Epithelial cell of proximal tubule (primary cell): Measurements from ENCODE around the gene RASAL3. TPM values are rescaled to one million over a fixed set of nuclear protein-coding genes. Genes with fewer than 3 reads are reported as not detected.

Source experiments
- DNase-seq: peaks from one replicate; pipeline ENCODE4 v3.0.0-alpha.2; 2011; ENCODE audit warnings: low read depth
- H3K4me3 ChIP-seq: 2 replicates; pipeline ENCODE4 v1.5.1; 2011; ENCODE audit warnings: low read depth, mild to moderate bottlenecking, low read length
- CTCF ChIP-seq: conservative IDR thresholded peaks from 2 replicates; pipeline ENCODE4 v1.5.1; 2012; ENCODE audit warnings: low read depth, mild to moderate bottlenecking, low read length
- total RNA-seq: library from RNA; depleted of rRNA; stranded (reverse); fragments of >200 nt; gene quantifications from 2 replicates; pipeline ENCODE4 v1.2.3, GENCODE V29; 2015

The RASAL3 gene
- not detected in 2 replicates for total RNA-seq

- no peak for DNase-seq
- H3K4me3 ChIP-seq: no peak within 1 kb of the TSS
- no peak for TF ChIP-seq CTCF
Observed at GRCh38 chr19:15464394-15465385, at the start of gene RASAL3. RASAL3 (minus strand) TSS chr19:15464544; CDS start chr19:15464358, 186 bp downstream.

DNA sequence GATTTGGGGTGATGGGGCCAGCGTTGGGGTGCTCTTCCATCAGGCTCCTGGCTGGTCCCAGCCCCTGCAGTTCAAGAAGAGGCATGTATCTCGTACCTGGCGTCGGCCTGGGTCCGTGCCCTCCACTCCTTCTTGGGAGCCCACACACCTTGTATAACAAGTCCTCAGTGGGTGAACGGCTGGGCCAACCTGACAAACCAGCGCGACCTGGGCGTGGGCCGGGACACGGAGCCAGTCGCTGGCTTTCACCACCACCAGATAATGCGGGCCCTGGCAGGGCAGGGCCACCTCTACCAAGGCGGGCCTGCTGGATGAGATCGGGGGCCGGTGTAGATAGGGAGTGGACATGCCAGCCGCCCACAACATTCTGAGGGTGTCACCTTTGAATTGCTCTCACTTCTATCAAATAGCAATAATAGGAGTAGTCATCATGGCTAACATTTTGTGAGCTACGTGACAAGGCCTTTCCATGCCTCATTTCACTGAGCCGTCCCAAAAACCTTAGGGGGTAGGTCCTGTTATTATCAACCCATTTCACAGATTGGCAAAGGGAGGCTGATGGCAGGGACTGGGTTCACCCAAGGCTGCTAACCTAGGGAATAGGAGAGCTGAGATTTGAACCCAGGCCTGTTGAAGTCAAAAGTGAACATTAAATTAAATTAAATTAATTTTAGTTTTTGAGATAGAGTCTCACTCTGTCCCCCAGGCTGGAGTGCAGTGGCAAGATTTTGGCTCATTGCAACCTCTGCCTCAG lies 47.5 kb upstream of the RASAL3 start:
- no peak overlapping the region for H3K4me3 ChIP-seq
- no peak for TF ChIP-seq CTCF
- DNase-seq: no peak

- no peak for TF ChIP-seq CTCF
- no peak within 1 kb of the TSS for H3K4me3 ChIP-seq
- no peak for DNase-seq
Observed at GRCh38 chr19:15508035-15508710, 43.8 kb upstream of the RASAL3 start, which contains the start of gene CYP4F22. CYP4F22 (plus strand) TSS chr19:15508525; CDS start chr19:15525337, 16,812 bp downstream.

- no peak for DNase-seq
- TF ChIP-seq CTCF: no peak
- H3K4me3 ChIP-seq: no peak overlapping the region
Observed at GRCh38 chr19:15507068-15508034, 43.0 kb upstream of the RASAL3 start.

- no peak for DNase-seq
- TF ChIP-seq CTCF: no peak
- no peak overlapping the region for H3K4me3 ChIP-seq
Observed at GRCh38 chr19:15506074-15506571, 41.8 kb upstream of the RASAL3 start.
